GM12801 (cell line): ENCODE results near the gene TMEM200A.

Source experiments
- CTCF ChIP-seq: IDR thresholded peaks from one replicate; pipeline ENCODE4 v1.5.1; 2011; ENCODE audit warnings: control low read depth; ENCODE audit not compliant: insufficient read length; ENCODE audit errors: extremely low read depth

TMEM200A gene

DNA sequence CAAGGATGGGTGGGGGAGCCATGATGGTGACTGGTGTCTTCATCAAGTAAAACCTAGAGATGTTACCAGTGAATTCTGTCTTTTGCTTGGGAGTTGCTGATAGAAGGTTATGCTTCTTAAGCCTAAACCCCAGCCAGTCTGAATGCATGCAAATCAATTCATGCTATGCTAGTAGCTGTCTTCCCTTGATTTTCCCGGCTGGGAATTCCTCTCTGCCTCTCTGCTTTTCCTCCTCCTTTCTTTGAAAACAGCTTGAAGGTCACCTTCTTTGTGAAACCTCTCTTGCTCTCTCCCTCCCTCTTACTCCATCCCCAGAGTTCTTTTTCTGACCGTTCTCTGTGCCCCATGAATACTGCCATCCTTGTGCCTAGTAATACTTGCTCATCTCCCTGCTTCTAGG is 58.9 kb downstream of the TMEM200A start:
- TF ChIP-seq CTCF: no peak

- TF ChIP-seq CTCF: no peak
Observed at GRCh38 chr6:130425537-130425936, 59.7 kb downstream of the TMEM200A start.

DNA sequence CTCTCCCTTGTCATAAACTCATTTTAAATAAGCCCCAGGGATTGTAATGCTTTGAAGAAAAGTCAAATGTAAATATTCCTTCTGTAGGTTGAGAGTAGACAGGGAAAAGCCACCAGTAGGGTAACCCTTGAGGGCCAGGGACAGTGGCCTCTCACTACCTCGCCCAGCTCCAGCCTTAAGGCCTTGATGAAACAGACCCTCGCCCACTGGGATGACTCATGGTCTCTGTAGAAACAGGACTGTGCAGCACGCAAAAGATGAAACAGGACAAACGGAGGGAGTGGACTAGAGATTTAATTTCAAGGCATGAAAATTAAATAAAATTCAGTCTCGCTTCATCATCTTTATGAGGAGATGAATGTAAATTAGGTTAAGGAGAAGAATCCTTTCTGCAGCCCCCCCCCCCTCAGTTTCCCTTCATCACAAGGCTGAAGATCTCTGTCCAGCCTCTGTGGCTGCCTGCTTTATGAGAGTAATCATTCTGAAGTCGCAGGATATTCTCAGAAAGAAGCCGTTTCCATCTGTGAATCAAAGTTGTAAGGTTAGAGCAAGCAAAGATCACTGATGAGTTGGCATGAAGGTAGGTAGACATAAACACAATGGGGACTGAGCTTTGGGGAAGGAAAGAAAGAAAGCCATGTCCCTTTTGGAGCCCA is 60.4 kb downstream of the TMEM200A start:
- no peak for TF ChIP-seq CTCF

- no peak for TF ChIP-seq CTCF
Observed at GRCh38 chr6:130431346-130431852, 65.6 kb downstream of the TMEM200A start.

DNA sequence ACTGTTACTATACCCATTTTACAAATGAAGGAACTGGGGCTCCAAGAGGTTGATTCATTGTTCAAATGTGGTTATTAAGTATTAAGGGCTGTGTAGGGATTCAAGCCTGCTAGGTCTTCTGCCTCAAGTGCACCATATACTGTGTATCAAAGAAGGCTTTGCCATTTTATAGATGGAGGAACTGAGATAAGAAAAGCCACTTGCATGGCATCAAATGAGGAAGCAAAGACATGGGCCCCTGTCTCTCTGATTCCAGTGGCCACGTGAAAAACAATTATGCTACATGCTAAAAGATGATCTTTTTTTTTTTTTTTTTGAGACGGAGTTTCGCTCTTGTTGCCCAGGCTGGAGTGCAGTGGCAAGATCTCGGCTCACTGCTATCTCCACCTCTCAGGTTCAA is 67.0 kb downstream of the TMEM200A start:
- no peak for TF ChIP-seq CTCF

GRCh38 chr6:130434174-130434873 is 68.5 kb downstream of the TMEM200A start:
- no peak for TF ChIP-seq CTCF

DNA sequence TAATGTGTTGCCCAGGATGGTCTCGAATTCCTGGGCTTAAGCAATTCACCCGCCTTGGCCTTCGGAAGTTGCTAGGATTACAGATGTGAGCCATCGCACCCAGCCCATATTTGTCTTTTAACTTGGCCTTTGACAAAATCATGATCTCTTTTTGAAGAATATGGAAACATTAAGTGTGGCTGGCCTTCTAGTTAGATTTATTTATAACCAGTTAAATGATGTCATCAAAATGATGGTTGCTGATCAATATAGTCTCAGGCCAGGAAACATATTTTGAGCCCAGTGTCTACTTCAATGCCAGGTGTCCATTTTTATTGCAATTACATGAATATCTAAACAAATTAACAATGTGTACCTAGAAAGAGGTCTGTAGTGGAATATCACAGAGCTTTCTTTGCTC is 69.4 kb downstream of the TMEM200A start:
- no peak for TF ChIP-seq CTCF
